ENCODE data around the gene SLC35B2.
A peak's percentile ranks its signal among the peaks of the same experiment; 100 is the strongest.

Gene SLC35B2

DNA sequence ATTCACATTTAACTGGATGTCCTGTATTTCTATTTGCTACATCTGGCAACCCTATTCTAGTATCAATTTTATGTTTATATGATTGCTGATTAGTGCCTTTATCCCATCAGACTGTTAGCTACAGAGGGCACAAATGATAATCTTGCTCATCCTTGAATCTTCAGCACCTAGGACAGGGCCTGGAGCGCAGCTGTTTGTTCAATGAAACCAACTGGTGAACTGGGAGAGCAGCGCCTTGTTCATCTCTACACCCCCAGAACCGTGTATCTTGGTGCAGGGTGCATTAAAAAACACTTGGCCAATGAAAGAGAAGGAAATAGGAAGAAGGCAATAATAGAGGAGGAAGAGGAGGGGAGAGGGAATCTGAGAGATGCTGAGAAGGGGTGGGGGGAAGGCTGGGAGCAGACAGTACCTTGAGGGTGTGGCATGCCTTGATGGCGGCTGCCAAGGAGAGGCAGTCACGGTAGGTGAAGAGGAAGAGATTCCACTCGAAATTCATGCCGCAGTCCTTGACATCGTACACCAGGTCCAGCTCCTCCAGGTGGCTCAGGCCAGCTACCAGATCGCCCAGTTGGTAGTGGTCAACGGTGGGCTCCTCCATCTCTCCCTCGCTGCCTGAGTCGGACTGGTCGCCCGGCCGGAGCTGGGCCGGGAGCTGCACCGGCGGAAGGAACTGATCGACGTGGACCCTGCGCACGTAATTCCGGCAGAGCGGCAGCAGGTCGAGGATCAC is 28.4 kb upstream of the SLC35B2 start:
- no peak for DNase-seq (ENCODE audit: low read depth)

DNA sequence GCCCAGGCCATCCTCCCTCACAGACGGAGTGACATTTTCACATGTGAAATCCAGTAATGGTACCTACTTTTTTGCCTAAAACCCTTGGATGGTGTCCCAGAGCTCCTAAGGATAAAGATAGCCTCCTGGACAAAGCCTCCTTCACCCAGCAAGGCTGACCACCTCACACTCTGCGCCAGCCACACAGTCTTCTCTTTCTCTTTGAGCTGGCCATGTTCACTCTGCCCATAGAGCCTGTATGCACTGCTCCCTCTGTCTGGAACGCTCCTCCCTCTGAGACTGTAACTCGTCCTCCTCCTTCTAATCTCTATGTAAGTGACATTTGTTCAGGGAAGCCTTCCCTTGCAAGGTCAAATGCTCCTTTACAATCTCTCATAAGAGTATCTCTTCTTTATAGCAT is 27.5 kb upstream of the SLC35B2 start:
- no peak for DNase-seq (ENCODE audit: low read depth)

DNA sequence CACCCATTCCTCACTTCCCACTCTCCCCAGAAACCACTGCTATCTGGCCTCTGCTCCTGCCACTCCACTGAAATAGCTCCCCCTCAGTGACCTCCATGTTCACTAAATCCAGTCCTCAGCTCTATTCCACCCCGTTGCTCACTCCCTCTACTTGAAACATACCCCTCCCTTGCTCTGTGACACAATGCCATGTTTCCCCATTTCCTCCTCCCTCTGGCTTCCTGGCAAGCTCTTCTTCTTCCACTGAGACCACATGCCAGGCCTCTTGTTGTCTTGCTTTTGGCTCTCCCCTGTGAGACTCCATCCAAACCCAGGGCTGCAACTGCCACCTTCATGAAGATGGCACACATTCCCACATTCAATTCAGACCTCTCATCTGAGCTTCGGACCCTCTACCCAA is 26.8 kb upstream of the SLC35B2 start:
- DNase-seq (ENCODE audit: low read depth) = no peak

DNA sequence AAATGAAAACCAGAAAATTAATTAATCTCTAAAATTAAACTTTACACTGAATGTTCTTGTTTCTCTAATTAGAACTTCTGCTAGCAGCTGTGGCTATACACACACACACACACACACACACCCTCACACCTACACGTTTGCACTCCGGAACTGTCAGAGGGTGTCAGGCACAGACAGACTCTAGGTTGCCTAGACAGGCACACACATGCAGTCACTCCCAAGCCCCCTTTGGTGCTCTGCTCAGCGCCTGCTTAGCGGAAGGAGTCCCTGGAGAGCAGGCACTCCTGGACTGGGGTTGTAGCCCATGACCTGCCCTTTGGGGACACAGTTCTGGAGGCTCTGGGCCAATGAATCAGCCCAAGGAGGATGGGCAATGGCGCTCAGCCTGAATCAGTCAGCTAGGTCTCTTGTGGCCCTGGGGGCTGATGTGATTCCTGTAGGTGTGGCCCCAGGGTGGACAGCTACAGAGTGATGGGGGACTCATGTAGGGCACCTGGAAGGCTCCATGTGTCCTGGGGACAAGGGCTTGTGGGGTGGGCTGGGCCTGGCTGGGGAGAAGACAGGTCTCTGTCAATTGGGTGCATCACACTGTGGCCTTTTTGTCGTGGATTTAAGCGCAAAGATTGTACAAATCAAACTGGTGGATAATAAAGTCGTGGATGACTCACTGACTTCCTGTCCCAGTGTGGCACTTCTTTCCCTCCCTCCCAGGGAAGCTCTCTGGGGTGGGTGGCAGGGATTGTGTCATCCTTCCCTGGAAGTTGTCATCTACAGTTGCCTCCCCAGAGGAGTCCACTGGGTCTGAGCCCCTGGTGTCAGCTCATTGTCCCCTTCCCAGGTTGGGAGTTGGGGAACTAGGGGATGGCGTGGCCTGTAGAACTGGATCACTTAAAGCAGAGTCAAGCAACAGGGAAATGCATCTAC is 21.7 kb upstream of the SLC35B2 start:
- no peak for DNase-seq (ENCODE audit: low read depth)

DNA sequence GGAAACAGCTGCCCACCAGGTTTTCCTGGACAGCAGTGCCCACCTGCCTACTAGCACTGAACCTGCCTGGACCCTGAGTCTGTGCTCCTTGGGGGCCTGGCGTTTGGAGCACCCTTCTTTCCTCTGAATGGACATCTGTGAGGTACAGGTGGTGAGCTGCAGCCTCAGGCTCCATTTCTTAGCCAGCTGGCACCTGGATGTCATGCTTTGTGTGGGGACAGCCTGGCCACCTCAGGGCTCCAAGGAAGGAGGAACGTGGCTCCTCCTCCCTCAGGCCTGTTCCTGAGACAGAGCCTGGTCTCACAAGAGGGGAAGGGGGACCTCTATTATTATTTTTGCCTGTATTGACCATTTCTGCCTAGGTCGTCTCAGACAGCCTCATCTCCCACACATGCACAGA is 21.0 kb upstream of the SLC35B2 start:
- no peak for DNase-seq (ENCODE audit: low read depth)

DNA sequence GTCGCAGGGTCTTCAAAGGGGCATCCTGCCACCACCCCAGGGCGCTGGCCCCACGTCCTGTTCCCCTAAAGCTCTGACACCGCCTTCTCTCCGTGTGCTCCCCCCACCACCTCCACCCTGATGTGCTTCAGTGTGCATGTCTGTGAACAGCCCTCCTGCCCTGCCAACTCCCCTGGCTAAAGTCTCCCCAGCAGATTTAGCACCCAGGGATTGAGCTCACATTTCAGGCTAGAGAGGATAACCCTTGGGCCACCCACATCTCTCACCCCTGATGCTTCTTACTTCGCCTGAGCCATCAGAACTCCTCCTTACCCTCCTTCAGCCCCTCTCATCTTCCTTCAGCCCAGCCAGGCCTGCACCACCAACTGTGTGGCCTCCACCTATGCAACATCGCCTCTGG is 20.4 kb upstream of the SLC35B2 start:
- DNase-seq (ENCODE audit: low read depth) = no peak

DNA sequence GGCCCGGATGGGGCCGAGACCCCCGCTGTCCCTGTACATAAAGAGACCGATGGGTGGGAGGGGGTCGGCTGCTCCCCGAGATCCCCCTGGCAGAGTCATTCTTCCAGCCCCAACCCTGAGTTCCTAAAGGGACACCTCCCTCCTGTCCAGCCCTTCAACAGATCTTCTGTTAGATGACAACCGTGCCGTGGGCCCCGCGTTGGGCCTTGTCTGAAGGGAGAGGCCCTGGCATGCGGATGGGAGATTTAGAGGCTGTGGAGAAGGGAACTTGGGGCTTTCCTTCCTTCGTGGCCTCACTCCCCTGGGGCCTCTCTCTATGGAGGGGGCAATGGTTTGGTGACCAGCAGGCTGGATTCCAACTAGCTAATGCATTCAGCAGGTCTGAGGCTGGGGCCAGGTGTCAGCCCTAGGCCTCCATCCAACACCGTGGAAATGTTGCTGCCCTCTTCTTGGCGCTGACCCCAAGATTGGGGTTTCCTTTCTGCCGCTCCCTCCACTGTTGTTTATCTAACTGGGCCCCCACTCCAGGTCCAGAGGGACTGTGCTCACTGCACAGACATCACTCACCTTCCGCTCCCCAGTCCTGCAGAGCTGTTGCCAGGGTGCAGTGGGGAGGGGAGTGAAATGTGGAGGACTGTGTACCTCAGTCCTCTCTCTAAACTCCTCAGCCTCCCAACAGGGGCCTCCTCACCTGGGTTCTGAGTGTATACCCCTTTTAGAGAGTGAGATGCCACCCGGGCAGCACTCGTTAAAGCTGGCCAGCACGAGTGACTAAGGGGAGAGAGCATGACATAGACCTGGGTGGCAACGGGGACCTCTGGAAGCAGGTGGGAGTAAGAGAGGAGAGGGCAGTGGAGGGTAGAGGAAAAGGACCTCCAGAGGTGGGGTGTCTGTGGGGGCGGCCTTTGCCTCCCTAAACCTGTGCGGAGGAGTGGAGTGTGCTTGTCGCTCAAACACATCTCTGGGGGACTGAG is 19.6 kb upstream of the SLC35B2 start:
- no peak for DNase-seq (ENCODE audit: low read depth)

DNA sequence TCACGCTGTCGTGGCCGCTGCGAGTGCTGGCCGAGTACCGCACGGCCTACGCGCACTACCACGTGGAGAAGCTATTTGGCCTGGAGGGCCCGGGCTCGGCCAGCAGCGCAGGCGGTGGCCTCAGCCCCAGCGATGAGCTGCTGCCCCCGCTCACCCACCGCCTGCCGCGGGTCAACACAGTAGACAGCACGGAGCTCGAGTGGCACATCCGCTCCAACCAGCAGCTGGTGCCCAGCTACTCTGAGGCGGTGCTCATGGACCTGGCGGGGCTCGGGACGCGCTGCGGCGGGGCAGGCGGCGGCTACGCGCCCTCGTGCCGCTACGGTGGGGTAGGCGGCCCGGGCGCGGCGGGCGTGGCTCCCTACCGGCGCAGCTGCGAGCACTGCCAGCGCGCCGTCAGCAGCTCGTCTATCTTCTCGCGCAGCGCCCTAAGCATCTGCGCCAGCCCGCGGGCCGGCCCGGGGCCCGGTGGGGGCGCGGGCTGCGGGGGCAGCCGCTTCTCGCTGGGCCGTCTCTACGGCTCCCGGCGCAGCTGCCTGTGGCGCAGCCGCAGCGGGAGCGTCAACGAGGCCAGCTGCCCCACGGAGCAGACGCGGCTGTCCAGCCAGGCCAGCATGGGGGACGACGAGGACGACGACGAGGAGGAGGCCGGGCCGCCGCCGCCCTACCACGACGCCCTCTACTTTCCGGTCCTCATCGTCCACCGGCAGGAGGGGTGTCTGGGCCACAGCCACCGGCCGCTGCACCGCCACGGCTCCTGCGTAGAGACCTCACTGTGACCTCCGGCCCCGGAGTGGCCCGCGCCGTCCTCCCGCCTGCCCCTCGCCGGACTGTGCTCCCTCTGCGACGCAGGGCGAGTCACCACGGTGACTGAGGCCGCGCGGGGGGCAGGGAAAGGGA is 18.7 kb upstream of the SLC35B2 start:
- DNase-seq (ENCODE audit: low read depth) = no peak

DNA sequence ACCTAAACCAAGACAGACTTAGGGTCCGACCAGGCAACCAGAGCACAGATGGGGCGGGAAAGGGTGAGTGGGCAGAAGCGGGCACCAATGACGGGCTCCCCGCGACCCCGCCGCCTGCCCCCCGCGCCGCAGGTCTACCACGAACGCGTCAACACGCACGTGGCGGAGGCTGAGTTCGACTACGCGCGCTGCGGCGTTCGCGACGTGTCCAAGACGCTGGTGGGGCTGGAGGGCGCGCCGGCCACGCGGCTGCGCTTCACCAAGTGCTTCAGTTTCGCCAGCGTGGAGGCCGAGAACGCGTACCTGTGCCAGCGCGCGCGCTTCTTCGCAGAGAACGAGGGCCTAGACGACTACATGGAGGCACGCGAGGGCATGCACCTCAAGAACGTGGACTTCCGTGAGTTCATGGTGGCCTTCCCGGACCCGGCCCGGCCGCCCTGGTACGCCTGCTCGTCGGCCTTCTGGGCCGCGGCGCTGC is 18.0 kb upstream of the SLC35B2 start:
- no peak for DNase-seq (ENCODE audit: low read depth)

DNA sequence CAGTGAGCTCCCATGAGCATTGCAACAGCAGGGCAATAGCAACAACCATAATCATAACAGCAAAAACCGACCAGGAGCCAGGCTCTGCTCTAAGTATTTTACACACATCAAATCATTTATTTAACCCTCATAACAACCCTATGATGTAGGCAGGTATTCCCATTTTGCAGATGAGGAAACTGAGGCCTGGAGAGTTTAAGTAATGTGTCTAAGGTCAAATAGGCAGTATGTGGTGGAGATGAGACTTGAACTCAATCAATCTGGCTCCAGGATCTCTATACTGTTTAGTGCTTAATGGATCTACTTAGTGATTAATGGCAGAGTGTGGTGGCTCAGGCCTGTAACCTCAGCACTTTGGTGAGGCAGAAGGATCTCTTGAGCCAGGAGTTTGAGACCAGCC is 16.3 kb upstream of the SLC35B2 start:
- DNase-seq (ENCODE audit: low read depth) = no peak

DNA sequence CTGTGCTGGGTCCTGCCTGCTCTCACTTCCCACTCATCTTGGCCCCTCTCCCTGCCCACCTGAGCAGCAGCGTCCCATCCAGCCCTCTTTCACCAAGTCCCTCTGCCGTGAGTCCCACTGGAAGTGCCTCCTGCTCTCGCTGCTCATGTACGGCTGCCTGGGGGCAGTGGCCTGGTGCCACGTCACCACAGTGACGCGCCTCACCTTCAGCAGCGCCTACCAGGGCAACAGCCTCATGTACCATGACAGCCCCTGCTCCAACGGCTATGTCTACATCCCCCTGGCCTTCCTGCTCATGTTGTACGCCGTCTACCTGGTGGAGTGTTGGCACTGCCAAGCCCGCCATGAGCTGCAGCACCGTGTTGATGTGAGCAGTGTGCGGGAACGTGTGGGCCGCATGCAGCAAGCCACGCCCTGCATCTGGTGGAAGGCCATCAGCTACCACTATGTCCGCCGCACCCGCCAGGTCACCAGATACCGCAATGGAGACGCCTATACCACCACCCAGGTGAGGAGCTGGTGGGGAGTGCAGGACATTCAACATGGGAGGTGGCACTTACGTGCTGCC is 15.8 kb upstream of the SLC35B2 start:
- DNase-seq (ENCODE audit: low read depth) = no peak

DNA sequence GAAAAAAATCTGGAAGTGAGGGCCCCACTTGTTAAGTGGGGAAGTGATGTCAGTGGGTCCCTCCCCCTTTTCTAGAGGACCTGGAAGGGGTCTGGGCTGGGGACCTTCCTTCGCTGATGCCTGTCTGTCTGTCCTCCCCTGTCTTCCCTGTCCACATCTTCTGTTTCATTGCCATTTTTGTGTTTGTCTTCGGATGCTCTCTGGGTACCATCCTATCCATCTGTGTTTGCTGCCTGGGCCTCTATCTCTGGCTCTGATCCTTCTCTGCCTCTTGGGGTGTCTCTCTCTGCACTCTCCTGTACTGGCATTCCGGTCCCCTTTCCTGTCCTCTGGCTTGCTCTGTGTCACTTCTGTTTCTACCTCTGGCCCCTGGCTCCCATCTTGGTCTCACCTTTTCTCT is 15.2 kb upstream of the SLC35B2 start:
- no peak for DNase-seq (ENCODE audit: low read depth)

DNA sequence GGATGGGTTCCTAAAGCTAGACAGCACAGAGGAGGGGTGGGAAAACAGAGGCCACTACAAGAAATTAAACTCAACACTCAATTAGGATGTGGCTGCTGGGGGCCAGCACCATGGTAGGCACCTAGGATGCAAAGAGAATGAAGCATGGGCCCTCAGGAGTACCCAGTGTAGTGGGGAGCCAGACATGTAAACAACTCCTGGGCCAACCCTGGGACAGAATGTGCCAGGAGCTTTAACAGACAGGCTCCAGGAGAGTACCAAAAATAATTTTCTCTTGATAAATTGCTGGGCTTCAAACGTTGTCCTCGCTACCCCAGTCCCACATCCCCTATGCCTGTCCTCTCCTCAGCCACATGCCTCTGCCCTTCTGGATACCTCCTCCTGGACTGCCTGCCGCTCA is 14.6 kb upstream of the SLC35B2 start:
- DNase-seq (ENCODE audit: low read depth) = no peak

DNA sequence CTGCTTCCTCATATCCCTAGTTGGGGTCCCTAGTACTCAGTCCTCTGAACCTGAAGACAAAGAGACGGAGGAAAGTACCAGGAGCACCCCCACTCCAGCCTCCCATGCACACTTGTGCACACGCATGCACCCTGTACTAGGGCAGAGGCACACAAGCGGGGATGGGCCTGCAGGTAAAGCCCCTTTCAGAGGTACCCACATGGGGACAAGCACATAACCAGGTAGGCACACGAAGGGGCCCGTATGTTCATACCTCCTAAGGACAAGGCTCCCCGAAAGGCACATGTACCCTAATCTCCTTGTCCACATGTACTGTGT is 14.0 kb upstream of the SLC35B2 start:
- no peak for DNase-seq (ENCODE audit: low read depth)

DNA sequence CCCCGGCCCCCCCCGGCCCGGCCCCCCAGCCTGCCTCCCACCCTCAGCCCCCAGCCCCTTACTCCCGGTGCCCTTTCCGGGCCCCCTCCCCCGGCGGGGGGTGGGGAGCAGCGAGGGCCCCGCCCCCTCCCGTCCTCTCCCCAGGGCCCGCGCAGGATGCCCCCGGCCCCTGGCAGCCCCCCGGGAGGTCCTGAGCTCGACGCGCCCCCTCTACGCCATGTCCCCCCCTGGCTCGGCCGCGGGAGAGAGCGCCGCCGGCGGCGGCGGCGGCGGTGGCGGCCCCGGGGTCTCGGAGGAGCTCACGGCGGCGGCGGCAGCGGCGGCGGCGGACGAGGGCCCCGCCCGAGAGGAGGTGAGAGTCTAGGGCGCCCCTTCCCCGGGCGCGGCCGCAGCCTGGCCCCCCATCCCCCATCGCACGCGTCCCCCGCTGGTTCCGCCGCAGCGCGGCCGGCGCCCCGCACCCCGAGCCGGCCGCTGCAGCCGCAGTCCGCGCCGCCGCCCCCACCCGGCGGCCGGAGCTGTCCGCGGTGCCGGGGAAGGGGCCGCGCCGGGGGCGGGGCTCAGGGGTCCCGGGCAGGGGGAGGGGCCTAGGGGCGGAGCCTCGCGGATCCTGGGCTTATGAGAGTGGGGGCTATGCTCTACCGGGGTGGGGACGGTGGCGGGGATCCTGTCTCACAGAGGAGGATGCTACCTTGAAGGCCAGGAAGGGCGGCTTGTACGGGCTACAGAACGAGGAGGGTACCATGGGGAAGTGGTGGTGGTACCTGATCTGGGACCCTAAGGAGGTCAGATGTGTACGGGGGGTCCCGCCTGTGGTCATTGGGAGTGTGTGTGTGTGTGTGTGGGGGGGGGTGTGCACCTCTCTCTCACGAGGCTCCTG is 13.4 kb upstream of the SLC35B2 start:
- DNase-seq (ENCODE audit: low read depth) = no peak

DNA sequence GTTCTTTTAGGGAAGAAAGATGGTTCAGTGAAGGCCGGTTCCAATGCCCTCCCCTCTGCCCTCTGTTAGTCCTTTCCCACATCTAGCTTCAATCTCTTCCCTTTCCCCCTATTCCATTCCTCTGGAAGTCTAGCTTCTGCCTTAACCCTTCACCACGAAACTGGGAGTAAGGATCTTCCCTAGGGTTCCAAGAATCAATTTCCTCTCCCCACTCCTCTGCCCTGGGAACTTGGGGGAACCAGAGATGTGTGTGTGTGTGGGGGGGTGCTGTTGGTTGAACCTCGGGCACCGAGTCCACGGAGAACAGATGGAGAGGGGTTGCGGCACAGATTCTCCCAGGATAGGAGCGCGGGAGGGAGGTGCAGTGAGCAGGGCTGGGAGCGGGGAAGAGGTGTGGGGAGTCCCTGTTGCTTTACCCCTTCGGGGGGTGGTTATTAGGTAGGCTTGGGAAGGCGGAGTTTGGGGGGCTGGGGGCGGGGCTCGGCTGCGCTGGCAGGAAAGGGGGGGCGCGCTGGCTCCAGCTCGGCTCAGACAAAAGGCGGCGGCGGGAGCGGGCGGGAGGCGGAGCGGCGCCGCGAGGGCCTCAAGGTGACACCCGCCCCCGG is 12.7 kb upstream of the SLC35B2 start, which contains the start of gene TMEM151B:
Gene TMEM151B (plus strand): TSS at position 530 of the 605 bp plus-strand sequence. CDS start 293 bp downstream, outside the sequence.
- DNase-seq (ENCODE audit: low read depth) = no peak

DNA sequence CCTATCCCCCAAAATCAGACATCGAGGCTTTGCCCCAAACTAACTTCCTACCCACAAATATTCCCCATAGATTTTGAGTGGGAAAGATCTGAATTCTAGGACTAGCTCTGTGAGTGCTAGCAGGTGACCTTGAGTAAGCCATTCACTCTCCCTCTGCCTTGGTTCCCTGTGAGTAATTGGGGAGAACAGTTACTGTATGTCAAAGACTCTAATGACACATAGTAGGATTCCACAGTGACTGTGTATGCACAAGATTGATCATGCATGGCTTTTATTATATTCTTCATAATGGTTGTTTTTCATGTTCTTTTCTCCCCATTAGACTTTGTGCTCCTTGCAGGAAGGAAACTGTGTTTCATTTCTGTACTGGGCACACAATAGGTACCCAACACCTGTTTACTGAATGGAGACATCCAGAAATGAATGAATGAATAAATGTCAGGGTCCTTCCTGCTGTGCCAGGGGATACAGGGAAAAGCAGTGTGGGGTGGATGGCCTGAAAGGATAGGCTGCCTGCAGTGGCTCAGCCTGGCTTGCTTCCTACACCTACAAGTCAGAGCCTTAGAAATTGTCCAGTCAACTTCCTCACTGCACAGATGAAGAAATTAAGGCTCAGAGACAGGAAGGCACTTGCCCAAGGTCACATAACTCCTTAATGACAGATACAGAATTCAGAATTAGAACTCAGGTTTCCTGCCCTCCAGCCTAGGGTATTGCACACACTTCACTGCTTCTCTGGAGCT is 12.0 kb upstream of the SLC35B2 start:
- no peak for DNase-seq (ENCODE audit: low read depth)

DNA sequence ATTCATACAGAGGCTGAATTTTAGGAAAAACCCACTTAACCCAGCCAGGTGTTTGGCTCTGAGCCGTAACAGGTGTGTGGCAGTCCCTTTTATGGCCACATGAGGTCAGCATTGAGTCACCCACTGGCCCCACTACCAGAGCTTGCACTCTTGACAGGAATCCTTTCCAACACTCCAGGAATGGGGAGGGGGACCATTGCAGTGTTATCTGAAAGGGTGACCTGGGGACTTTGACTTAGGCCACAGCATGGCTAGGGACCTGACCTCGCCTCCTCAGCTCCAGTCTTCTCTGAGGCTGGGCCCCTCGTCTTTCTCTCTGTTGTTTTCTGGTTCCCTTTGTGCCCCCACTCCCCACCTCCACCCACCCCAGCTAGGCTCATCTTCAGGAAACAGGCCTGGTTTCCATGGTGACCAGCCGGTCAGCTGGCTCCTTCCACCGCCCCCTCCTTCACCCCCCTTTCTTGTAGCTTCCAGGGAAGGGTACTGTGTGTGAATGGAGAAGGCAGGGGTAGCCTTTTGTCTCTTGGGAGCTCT is 10.8 kb upstream of the SLC35B2 start:
- DNase-seq (ENCODE audit: low read depth) = peak; percentile 52
